SU-DHL-6 (cell line): Measurements from ENCODE around the gene SCGB3A1.

Experiments
- H2AFZ ChIP-seq: fragments of 200-600 bp; sonication (generic); 2 replicates; pipeline ENCODE4 v1.6.1; 2014; ENCODE audit warnings: low read depth, mild to moderate bottlenecking, moderate library complexity, mixed read lengths, antibody characterized with exemption, low read length; ENCODE audit not compliant: severe bottlenecking
- H3F3A ChIP-seq: fragments of 200-600 bp; shearing (Covaris generic); 2 replicates; pipeline ENCODE4 v1.6.0; 2016; ENCODE audit warnings: antibody characterized with exemption, mild to moderate bottlenecking; ENCODE audit not compliant: insufficient read depth
- H3K27ac ChIP-seq: fragments of 200-600 bp; sonication (generic); 2 replicates; pipeline ENCODE4 v1.5.1; 2016; ENCODE audit warnings: low read depth, mild to moderate bottlenecking, low read length, moderate library complexity, mixed read lengths
- H3K27me3 ChIP-seq: fragments of 200-600 bp; sonication (generic), shearing (Covaris generic); 2 replicates; pipeline ENCODE4 v1.6.0; 2014; ENCODE audit warnings: mild to moderate bottlenecking, low read length
- H3K36me3 ChIP-seq: fragments of 200-600 bp; sonication (generic); 2 replicates; pipeline ENCODE4 v1.6.1; 2014; ENCODE audit warnings: mild to moderate bottlenecking, low read length, mixed read lengths
- H3K4me2 ChIP-seq: fragments of 300-600, 200-600 bp; shearing (Covaris generic), sonication (generic); 2 replicates; pipeline ENCODE4 v1.6.0; 2014; ENCODE audit warnings: low read length, low read depth, mild to moderate bottlenecking; ENCODE audit not compliant: poor library complexity, severe bottlenecking
- H3K4me3 ChIP-seq: fragments of 200-600 bp; sonication (generic); 2 replicates; pipeline ENCODE4 v1.5.1; 2014; ENCODE audit warnings: antibody characterized with exemption, low read length, mild to moderate bottlenecking, mixed read lengths; ENCODE audit not compliant: insufficient read depth, poor library complexity, severe bottlenecking
- H3K79me2 ChIP-seq: fragments of 200-600 bp; sonication (generic); 2 replicates; pipeline ENCODE4 v1.6.1; 2014; ENCODE audit warnings: mild to moderate bottlenecking, low read length, moderate library complexity; ENCODE audit not compliant: insufficient read depth
- H3K9ac ChIP-seq: fragments of 200-600 bp; sonication (generic); 2 replicates; pipeline ENCODE4 v1.7.0; 2014; ENCODE audit warnings: mild to moderate bottlenecking, low read length
- H3K9me2 ChIP-seq: fragments of 200-600 bp; sonication (generic); replicated peaks from 2 replicates; pipeline ENCODE4 v1.6.1; 2014; ENCODE audit warnings: low read length; ENCODE audit not compliant: insufficient read depth
- H3K9me3 ChIP-seq: fragments of 200-600 bp; sonication (generic); 2 replicates; pipeline ENCODE4 v1.6.1; 2014; ENCODE audit warnings: low read length, mixed read lengths; ENCODE audit not compliant: insufficient read depth
- H4K20me1 ChIP-seq: fragments of 200-600 bp; sonication (generic); 2 replicates; pipeline ENCODE4 v1.6.1; 2014; ENCODE audit warnings: low read depth, mild to moderate bottlenecking, antibody characterized with exemption, low read length, moderate library complexity, mixed read lengths
- EZH2phosphoT487 ChIP-seq: fragments of 200-600 bp; sonication (generic), shearing (Covaris generic); conservative IDR thresholded peaks from 2 replicates; pipeline ENCODE4 v1.6.1; 2018; ENCODE audit warnings: mild to moderate bottlenecking, antibody characterized with exemption, low read length, moderate library complexity, mixed read lengths
- TF ChIP-seq, protein P1 (sequence below): fragments of 200-600 bp; sonication (generic); IDR thresholded peaks from one replicate; pipeline ENCODE4 v1.5.1; 2017; ENCODE audit warnings: antibody characterized with exemption, mild to moderate bottlenecking, low read length, moderate library complexity; ENCODE audit not compliant: insufficient read depth, poor library complexity, severe bottlenecking

Gene SCGB3A1

DNA sequence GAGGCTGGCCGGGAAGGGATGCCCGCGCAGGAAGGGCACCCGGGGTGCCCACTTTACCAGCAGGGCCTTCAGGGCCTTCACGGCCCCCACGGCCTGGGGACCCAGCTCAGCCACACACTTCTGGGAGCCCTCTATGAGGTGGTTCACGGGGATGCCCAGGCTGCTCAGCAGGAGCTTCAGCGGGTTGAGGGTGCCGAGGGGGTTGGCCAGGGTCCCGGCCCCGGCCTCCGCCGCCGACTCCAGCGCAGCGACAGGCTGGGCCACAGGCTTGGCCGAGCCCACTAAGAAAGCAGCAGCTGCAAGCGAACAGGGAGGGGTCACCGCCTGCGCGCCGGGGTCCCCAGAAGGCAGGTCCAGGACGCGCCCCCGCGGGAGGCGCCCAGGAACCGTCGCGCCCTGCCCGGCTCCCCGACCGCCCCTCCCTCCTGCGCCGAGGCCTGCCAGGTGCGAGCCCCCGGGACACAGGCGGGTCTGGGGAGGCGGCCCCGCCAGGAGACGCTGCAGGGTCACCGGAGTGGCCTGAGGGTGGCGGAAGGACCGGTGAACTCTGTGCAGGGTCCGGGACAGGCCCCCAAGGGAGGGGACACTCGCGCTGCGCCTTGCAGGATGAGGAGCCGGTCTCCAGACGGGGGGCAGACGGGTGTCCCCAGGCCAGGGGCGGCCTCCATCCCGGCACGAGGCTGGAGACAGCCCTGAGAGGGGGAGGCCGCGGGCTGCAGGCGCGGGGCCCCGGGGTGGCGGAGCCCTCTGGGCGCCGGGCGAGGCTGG lies 572 bp downstream of the SCGB3A1 start:
- no peaks in the 10 kb centered on the region for H3F3A ChIP-seq
- no peak overlapping the region for H2AFZ ChIP-seq
- TF ChIP-seq, protein P1, sequence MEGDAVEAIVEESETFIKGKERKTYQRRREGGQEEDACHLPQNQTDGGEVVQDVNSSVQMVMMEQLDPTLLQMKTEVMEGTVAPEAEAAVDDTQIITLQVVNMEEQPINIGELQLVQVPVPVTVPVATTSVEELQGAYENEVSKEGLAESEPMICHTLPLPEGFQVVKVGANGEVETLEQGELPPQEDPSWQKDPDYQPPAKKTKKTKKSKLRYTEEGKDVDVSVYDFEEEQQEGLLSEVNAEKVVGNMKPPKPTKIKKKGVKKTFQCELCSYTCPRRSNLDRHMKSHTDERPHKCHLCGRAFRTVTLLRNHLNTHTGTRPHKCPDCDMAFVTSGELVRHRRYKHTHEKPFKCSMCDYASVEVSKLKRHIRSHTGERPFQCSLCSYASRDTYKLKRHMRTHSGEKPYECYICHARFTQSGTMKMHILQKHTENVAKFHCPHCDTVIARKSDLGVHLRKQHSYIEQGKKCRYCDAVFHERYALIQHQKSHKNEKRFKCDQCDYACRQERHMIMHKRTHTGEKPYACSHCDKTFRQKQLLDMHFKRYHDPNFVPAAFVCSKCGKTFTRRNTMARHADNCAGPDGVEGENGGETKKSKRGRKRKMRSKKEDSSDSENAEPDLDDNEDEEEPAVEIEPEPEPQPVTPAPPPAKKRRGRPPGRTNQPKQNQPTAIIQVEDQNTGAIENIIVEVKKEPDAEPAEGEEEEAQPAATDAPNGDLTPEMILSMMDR, result no peak
- no peak for TF ChIP-seq EZH2phosphoT487
- no peaks in the 10 kb centered on the region for H3K9me2 ChIP-seq
- no peaks in the 10 kb centered on the region for H3K36me3 ChIP-seq
- no peak overlapping the region for H3K4me3 ChIP-seq
- H3K27me3 ChIP-seq, result no peaks in the 10 kb centered on the region
- no peak overlapping the region for H3K9ac ChIP-seq
- no peak overlapping the region for H3K27ac ChIP-seq
- H3K79me2 ChIP-seq, result no peaks in the 10 kb centered on the region
- no peak overlapping the region for H3K4me2 ChIP-seq
- H3K9me3 ChIP-seq, result no peaks in the 10 kb centered on the region
- H4K20me1 ChIP-seq, result no peaks in the 10 kb centered on the region

DNA sequence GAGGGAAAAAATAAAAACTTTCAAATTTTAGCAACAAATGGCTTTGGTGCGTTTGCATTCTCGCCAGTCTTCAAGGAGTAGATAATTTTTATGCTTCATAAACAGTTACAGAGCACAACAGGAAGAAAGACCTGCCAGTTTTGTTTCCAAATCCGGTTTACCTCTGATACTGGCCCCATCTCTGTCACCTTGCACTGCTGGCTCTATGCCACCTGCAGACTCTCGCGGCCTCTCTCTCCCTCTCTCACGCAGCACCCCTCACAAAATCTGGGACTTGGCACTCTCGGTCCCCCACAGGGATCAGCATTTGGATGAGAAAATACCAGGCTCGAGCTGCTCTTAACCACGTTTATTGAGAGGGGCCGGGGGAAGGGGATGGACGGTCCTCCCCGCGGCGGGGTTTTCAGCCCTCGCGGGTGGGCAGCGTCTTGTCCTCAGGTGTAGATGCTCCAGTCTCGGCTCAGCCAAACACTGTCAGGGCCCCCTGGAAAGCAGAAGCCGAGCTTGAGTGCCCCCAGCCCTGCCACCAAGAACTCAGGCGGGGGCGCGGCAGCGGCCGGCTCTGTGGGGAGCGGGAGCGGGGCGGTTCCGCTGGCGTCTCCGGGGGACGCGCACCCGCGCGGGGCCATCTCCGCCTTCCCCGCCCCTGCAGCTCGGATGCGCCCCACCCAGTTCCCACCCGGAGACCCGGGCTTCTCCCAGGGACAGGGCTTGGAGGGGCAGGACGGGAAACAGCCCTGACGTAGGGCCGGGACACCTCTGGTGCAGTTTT lies 1.3 kb downstream of the SCGB3A1 start:
- no peaks in the 10 kb centered on the region for H3K9me2 ChIP-seq
- no peak overlapping the region for H3K9ac ChIP-seq
- H3K27me3 ChIP-seq, result no peaks in the 10 kb centered on the region
- H3K27ac ChIP-seq, result no peak overlapping the region
- no peak overlapping the region for H3K4me2 ChIP-seq
- H3K36me3 ChIP-seq, result no peaks in the 10 kb centered on the region
- H2AFZ ChIP-seq, result no peak overlapping the region
- no peaks in the 10 kb centered on the region for H4K20me1 ChIP-seq
- no peaks in the 10 kb centered on the region for H3K9me3 ChIP-seq
- H3K4me3 ChIP-seq, result no peak overlapping the region
- TF ChIP-seq EZH2phosphoT487, result no peak
- TF ChIP-seq, protein P1, result no peak
- H3K79me2 ChIP-seq, result no peaks in the 10 kb centered on the region
- no peaks in the 10 kb centered on the region for H3F3A ChIP-seq

DNA sequence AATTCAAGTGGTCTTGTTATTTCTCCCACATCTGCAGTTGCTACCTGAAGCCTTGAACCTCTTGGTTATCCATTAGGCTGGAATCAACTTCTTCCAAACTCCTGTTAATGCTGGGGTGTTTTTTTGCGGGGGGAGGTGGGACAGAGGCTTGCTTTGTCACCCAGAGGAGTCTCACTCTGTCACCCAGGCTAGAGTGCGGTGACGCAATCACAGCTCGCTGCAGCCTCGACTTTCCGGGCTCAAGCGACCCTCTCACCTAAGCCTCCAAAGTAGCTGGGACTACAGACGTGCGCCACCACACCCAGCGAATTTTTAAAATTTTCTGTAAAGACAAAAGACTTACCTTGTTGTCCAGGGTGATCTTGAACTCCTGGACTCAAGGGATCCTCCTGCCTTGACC lies 4.4 kb downstream of the SCGB3A1 start:
- Histone ChIP-seq H3K9ac (no peak overlapping the region), H3K79me2 (no peaks in the 10 kb centered on the region), H3K9me2 (no peaks in the 10 kb centered on the region), H4K20me1 (no peaks in the 10 kb centered on the region), H3K27me3 (no peaks in the 10 kb centered on the region), H3F3A (peaks cover 4% of the 10 kb centered on the region; the same call in 1 of the 2 replicates), H3K4me2 (no peak overlapping the region), H2AFZ (no peak overlapping the region), H3K9me3 (no peaks in the 10 kb centered on the region), H3K36me3 (no peaks in the 10 kb centered on the region), H3K4me3 (no peak overlapping the region), H3K27ac (no peak overlapping the region)
- no peak for TF ChIP-seq EZH2phosphoT487
- TF ChIP-seq, protein P1, result no peak
